HL-60 (cell line): Measurements from ENCODE around the gene PRMT3.

ENCODE experiments used
- GABPA ChIP-seq: IDR thresholded peaks from 2 replicates; pipeline ENCODE4 v1.6.1; 2012; ENCODE audit warnings: low read depth
- TF ChIP-seq, protein P1 (sequence below): IDR thresholded peaks from one replicate; pipeline ENCODE4 v1.5.1; 2011; ENCODE audit warnings: low read length, control low read depth, inconsistent platforms; ENCODE audit not compliant: insufficient read depth
- TF ChIP-seq, protein P2 (sequence below): IDR thresholded peaks from 2 replicates; pipeline ENCODE4 v1.6.1; 2012; ENCODE audit warnings: low read depth; ENCODE audit not compliant: insufficient replicate concordance

DNA sequence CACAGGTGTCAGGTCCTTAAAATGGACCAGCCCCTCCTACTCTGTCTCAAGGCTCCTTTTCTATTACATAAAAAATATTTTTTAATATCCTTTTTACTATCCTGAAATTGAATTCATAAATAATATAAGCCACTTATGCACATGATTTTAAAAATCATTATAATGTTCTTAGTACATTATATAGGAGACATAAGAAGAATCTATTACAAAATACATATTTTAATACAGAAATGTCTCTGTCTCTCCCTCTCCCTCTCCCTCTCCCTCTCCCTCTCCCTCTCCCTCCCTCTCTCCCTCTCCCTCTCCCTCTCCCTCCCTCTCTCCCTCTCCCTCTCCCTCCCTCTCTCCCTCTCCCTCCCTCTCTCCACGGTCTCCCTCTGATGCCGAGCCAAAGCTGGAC lies 159.9 kb downstream of the PRMT3 start:
- TF ChIP-seq GABPA, result no peak
- TF ChIP-seq, protein P1, sequence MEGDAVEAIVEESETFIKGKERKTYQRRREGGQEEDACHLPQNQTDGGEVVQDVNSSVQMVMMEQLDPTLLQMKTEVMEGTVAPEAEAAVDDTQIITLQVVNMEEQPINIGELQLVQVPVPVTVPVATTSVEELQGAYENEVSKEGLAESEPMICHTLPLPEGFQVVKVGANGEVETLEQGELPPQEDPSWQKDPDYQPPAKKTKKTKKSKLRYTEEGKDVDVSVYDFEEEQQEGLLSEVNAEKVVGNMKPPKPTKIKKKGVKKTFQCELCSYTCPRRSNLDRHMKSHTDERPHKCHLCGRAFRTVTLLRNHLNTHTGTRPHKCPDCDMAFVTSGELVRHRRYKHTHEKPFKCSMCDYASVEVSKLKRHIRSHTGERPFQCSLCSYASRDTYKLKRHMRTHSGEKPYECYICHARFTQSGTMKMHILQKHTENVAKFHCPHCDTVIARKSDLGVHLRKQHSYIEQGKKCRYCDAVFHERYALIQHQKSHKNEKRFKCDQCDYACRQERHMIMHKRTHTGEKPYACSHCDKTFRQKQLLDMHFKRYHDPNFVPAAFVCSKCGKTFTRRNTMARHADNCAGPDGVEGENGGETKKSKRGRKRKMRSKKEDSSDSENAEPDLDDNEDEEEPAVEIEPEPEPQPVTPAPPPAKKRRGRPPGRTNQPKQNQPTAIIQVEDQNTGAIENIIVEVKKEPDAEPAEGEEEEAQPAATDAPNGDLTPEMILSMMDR, result no peak
- TF ChIP-seq, protein P2, sequence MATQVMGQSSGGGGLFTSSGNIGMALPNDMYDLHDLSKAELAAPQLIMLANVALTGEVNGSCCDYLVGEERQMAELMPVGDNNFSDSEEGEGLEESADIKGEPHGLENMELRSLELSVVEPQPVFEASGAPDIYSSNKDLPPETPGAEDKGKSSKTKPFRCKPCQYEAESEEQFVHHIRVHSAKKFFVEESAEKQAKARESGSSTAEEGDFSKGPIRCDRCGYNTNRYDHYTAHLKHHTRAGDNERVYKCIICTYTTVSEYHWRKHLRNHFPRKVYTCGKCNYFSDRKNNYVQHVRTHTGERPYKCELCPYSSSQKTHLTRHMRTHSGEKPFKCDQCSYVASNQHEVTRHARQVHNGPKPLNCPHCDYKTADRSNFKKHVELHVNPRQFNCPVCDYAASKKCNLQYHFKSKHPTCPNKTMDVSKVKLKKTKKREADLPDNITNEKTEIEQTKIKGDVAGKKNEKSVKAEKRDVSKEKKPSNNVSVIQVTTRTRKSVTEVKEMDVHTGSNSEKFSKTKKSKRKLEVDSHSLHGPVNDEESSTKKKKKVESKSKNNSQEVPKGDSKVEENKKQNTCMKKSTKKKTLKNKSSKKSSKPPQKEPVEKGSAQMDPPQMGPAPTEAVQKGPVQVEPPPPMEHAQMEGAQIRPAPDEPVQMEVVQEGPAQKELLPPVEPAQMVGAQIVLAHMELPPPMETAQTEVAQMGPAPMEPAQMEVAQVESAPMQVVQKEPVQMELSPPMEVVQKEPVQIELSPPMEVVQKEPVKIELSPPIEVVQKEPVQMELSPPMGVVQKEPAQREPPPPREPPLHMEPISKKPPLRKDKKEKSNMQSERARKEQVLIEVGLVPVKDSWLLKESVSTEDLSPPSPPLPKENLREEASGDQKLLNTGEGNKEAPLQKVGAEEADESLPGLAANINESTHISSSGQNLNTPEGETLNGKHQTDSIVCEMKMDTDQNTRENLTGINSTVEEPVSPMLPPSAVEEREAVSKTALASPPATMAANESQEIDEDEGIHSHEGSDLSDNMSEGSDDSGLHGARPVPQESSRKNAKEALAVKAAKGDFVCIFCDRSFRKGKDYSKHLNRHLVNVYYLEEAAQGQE, result no peak
